ENCODE data around the gene TMEM169.
"Not testable (repeated sequence)": the region's sequence is repeated elsewhere in the genome, so short reads cannot be mapped to it uniquely, and the experiment has no call there.

The TMEM169 gene

GRCh38 chr2:216072473-216072872, 9.2 kb upstream of the TMEM169 start:
- no peak for DNase-seq

GRCh38 chr2:216073773-216074172, 7.9 kb upstream of the TMEM169 start:
- DNase-seq, result no peak

GRCh38 chr2:216074380-216074779, 7.3 kb upstream of the TMEM169 start:
- DNase-seq, result no peak

- DNase-seq, result no peak
Measured at GRCh38 chr2:216074794-216075193, 6.9 kb upstream of the TMEM169 start.

GRCh38 chr2:216075510-216076485, 5.9 kb upstream of the TMEM169 start:
- DNase-seq, result no peak

- DNase-seq, result no peak
Measured at GRCh38 chr2:216078776-216079175, 2.9 kb upstream of the TMEM169 start.

- not testable (repeated sequence) for DNase-seq
Measured at GRCh38 chr2:216080048-216080447, 1.7 kb upstream of the TMEM169 start.

GRCh38 chr2:216081012-216081411, 707 bp upstream of the TMEM169 start:
- DNase-seq, result no peak

GRCh38 chr2:216082117-216082711, 495 bp downstream of the TMEM169 start:
- no peak for DNase-seq

- no peak for DNase-seq
Measured at GRCh38 chr2:216082805-216083204, 1.1 kb downstream of the TMEM169 start.

- DNase-seq, result no peak
Measured at GRCh38 chr2:216083464-216084281, 2.0 kb downstream of the TMEM169 start.

GRCh38 chr2:216084547-216084946, 2.8 kb downstream of the TMEM169 start:
- no peak for DNase-seq

GRCh38 chr2:216086207-216086893, 4.6 kb downstream of the TMEM169 start:
- no peak for DNase-seq

GRCh38 chr2:216090369-216090786, 8.7 kb downstream of the TMEM169 start:
- DNase-seq, result no peak

GRCh38 chr2:216092646-216093045, 10.9 kb downstream of the TMEM169 start:
- DNase-seq, result no peak

GRCh38 chr2:216094701-216095100, 13.0 kb downstream of the TMEM169 start:
- DNase-seq, result no peak

- DNase-seq, result no peak
Measured at GRCh38 chr2:216098421-216099334, 17.0 kb downstream of the TMEM169 start.

- no peak for DNase-seq
Measured at GRCh38 chr2:216101109-216101508, 19.4 kb downstream of the TMEM169 start.

GRCh38 chr2:216103213-216103612, 21.5 kb downstream of the TMEM169 start:
- DNase-seq, result no peak

- DNase-seq, result no peak
Measured at GRCh38 chr2:216104691-216105090, 23.0 kb downstream of the TMEM169 start.

- no peak for DNase-seq
Measured at GRCh38 chr2:216107320-216107719, 25.6 kb downstream of the TMEM169 start.

GRCh38 chr2:216107760-216108159, 26.0 kb downstream of the TMEM169 start:
- no peak for DNase-seq
